HG03521 (cell line): ENCODE measurements around the gene CLPTM1.
A peak's percentile ranks its signal among the peaks of the same experiment; 100 is the strongest.

Experiments used
- ATAC-seq: cut with Tn5 transposase; IDR thresholded peaks from one replicate; pipeline ENCODE4 v1.9.1; 2021; ENCODE audit warnings: mild to moderate bottlenecking, moderate library complexity; ENCODE audit not compliant: unreplicated experiment

Gene CLPTM1

GRCh38 chr19:45008552-45008951 lies 53.4 kb downstream of the CLPTM1 start:
- ATAC-seq, result no peak

DNA sequence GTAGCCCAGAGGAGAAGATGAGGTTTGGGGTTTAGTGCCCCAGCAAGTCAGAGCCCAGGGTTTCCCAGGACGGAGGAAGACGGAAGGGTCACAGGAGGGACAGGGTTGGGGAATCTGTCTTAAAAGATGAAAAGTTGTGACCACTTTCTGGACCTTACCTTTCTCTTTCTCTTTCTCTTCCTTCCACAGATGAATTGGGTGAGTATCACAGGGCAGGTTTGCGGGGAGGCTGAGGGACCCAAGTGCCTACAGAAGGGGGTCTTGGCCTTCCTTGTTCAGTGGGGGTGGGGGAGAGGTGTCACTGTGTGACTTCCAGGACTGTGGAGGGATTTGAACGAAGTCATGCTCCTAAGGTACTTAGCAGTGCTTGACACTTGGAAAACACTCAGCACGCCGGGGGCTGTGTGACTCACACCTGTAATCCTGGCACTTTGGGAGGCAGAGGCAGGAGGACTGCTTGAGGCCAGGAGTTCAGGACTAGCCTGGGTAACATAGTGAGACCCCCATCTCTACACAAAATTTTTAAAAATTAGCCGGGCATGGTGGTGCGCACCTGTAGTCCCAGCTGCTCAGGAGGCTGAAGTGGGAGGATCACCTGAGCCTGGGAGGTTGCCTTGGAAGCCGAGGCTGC lies 54.6 kb downstream of the CLPTM1 start:
- no peak for ATAC-seq

DNA sequence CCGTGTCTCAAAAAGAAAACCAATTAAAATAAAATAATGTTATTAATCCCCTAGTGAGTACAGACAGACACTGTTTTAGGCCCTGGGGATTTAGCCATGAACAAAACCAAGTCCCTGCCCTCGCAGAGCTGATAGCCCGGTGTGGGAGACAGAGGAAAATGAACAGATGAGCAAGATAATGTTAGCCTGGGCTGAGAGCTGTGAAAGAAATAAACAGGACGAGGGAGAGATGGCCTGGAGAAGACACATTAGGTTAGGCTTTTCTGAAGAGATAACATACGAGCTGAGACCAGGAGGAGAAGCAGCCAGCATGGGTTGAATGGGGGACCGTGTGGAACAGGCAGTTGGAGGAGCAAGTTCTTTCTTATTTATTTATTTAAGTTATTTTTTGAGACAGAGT lies 55.1 kb downstream of the CLPTM1 start:
- no peak for ATAC-seq

DNA sequence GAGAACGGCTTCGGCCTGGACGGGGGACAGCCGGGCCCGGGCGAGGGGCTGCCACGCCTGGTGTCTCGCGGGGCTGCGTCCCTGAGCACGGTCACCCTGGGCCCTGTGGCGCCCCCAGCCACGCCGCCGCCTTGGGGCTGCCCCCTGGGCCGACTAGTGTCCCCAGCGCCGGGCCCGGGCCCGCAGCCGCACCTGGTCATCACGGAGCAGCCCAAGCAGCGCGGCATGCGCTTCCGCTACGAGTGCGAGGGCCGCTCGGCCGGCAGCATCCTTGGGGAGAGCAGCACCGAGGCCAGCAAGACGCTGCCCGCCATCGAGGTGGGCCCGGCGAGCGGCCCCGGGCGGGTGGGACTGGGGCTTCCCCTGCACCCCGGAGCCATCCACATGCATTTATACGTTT lies 56.8 kb downstream of the CLPTM1 start:
- ATAC-seq, result no peak

DNA sequence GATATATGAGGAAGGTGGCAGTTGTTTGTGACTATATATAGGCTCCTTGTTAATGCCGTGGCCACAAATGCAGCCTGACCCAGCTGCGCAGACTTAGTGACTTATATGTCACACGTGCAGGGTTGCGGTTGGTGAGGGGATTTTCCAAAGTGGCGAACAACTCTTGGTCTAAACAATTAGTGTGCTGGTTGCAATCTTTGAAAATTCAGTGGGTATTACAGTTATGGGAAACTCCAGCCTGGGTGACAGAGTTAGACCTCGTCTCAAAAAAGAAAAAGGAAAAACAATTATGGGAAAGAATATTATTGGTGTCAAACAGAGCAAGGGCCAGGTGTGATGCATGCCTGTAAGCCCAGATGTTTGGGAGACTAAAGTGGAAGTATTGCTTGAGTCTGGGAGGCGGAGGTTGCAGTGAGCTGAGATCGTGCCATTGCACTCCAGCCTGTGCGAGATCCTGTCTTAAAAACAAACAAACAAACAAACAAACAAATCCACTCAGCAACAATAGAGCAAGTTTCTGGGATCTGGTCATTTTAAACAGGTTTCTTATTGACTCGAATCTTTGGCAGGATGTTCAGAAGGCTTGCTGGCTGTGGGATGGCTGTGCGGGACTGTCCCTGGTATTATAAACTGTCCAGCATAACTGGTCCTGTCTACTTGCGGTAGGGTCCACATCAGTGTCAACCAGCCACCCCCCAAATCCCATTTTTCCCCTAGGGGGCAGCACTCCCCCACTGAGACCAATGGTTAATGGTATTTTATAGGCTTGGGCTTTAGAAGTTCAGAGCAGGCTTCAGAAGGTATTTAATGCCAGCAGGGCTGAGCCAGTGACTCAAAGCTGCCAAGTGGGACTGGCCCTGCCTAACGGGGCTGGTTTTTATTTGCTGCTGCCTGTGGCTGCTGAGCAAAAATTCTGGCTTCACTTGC lies 61.5 kb downstream of the CLPTM1 start:
- peak; percentile 73 for ATAC-seq

GRCh38 chr19:45019187-45019586 lies 64.0 kb downstream of the CLPTM1 start:
- no peak for ATAC-seq

- ATAC-seq, result no peak
These were observed 64.9 kb downstream of the CLPTM1 start for GRCh38 chr19:45020071-45020470.

DNA sequence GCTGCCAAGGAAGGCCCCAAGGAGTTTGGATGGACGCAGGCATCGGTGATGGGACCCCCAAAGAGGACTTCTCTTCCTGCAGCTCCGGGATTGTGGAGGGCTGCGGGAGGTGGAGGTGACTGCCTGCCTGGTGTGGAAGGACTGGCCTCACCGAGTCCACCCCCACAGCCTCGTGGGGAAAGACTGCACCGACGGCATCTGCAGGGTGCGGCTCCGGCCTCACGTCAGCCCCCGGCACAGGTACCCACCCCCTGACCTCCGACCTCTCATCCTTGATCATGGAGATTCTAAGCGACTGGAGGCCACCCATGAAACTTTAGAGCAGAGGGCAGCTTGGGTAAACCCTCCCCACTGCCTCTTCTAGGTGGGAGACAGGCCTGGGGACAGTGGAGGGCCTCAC lies 66.8 kb downstream of the CLPTM1 start:
- ATAC-seq, result no peak

DNA sequence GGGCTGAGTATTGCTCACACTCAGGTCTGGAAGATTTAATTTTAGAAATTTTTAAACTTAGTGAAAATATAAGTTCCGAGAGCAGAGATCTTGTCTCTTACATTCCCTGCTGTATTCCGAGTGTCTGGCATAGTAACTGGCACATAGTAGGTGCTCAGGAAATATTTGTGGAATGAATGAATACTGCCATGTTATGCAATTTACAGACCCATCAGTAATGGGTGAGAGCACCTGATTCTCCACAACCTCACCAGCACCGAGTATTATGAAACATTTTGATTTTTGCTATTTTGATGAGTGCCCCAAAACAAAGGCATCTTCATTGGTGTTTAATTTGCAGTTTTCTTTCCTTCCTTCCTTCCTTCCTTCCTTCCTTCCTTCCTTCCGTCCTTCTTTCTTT lies 67.9 kb downstream of the CLPTM1 start:
- ATAC-seq, result no peak

DNA sequence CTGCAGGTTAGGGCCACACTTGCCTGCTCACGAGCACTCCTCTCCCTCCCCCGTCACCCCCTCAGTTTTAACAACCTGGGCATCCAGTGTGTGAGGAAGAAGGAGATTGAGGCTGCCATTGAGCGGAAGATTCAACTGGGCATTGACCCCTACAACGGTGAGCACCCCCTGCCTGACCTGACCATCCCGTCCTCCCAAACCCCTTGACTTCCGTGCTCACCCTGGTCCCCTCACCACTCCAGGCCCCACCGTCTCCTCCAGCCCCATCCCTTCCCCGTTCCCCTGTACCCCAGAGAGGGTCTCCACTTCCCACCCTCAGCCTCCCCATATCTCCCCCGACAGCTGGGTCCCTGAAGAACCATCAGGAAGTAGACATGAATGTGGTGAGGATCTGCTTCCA lies 70.1 kb downstream of the CLPTM1 start:
- ATAC-seq, result no peak

DNA sequence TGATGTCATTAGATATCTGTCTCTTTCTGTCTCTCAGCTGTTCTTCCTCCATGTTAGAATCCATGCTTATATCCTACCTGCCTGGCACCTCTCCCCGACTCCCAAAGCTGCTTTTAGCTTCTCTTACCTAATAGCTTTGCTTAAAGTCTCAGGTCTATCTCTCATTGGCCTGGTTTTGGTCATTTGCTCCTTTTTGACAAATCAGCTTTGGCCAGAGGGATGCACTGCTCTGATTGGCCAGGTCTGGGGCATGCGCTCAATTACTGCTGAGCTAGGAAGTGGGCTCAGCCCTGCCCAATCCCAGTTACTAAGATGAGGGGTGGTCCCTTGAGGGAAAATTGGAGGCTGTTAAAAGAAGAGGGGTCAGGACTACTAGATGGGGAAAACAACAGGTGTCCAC lies 72.2 kb downstream of the CLPTM1 start:
- no peak for ATAC-seq

DNA sequence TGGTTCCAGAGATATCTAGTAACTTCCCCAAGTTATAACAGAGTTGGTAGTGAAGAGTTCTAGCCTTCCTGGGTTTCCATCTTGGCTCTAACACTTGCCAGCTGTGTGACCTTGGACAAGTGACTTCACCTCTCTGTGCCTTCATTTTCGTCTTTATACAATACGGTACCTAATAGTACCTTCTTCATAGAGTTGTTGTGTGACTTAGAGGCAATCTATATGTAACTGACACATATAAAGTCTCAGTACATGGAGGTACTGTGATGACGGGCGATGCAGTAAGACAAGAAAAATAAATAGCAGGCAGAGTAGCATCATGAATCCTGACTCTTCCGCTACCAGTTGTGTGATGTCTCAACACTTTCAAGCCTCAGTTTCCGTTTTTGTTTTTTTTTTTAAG lies 75.6 kb downstream of the CLPTM1 start:
- ATAC-seq, result no peak

- no peak for ATAC-seq
These were observed 77.2 kb downstream of the CLPTM1 start for GRCh38 chr19:45032421-45032820.

DNA sequence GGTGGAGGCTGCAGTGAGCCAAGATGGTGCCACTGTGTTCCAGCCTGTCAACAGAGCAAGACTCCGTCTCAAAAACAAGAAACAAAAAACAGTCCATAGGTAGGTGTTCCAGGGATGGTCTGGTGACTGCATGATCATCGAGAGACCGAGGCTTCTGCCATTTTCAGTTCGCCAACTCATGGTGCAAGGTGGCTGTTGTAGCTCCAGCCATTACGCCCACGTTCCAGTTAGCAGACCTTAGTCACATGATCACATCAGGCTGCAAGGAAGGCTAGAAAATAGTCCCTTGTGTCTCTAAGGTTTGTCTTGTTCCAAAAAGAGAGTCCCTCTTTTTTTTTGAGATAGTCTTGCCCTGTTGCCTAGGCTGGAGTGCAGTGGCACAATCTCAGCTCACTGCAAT lies 80.6 kb downstream of the CLPTM1 start:
- no peak for ATAC-seq

DNA sequence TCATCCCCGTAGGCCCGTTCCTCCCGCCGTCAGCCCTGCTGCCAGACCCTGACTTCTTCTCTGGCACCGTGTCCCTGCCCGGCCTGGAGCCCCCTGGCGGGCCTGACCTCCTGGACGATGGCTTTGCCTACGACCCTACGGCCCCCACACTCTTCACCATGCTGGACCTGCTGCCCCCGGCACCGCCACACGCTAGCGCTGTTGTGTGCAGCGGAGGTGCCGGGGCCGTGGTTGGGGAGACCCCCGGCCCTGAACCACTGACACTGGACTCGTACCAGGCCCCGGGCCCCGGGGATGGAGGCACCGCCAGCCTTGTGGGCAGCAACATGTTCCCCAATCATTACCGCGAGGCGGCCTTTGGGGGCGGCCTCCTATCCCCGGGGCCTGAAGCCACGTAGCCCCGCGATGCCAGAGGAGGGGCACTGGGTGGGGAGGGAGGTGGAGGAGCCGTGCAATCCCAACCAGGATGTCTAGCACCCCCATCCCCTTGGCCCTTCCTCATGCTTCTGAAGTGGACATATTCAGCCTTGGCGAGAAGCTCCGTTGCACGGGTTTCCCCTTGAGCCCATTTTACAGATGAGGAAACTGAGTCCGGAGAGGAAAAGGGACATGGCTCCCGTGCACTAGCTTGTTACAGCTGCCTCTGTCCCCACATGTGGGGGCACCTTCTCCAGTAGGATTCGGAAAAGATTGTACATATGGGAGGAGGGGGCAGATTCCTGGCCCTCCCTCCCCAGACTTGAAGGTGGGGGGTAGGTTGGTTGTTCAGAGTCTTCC lies 82.4 kb downstream of the CLPTM1 start:
- no peak for ATAC-seq

- peak; percentile 85 for ATAC-seq
These were observed 84.0 kb downstream of the CLPTM1 start, which contains the start of gene CLASRP for GRCh38 chr19:45038931-45039893. CLASRP (plus strand) TSS chr19:45039045; CDS start chr19:45040213, 1,168 bp downstream.

GRCh38 chr19:45040059-45040771 lies 85.0 kb downstream of the CLPTM1 start:
- ATAC-seq, result no peak

- ATAC-seq, result no peak
These were observed 85.9 kb downstream of the CLPTM1 start for GRCh38 chr19:45041125-45041524.
